HS-5 (cell line): ENCODE measurements around the gene SIK3.
"Not testable (repeated sequence)": the region's sequence is repeated elsewhere in the genome, so short reads cannot be mapped to it uniquely, and the experiment has no call there.

Experiments used
- DNase-seq: peaks from one replicate; pipeline ENCODE4 v3.0.0-alpha.2; 2012; ENCODE audit warnings: low read depth

SIK3 gene

DNA sequence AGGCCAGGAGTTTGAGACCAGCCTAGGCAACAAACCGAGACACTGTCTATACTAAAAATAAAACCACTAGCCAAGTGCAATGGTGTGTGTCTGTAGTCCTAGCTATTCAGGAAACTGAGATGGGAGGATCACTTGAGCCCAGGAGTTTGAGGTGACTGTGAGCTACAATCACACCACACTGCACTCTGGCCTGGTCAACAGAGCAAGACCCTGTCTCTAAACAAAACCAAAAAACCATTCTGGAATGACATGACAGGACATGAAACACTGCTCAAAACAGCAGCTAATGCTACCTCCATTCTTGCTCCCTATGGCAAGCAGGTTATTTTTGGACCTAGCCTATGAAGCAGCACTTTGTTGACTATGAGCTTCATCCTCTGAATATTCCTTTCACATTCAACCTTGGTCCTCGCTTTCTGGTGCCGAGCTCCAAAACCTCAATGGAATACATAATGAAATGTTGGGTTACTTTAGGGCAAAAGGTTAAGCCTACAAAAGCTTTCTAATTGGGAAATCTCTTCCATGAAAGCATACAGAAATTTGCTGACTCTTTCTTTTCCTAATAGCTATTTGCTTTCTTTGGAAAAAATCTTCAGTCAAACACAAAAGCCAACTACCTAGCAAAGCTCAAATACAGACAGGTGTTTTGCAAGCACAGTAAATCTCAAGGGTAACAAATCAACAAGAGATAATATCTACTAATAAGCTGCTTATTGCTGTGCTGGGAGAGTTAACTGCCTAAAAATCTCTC is 21.1 kb downstream of the SIK3 start:
- DNase-seq: no peak

DNA sequence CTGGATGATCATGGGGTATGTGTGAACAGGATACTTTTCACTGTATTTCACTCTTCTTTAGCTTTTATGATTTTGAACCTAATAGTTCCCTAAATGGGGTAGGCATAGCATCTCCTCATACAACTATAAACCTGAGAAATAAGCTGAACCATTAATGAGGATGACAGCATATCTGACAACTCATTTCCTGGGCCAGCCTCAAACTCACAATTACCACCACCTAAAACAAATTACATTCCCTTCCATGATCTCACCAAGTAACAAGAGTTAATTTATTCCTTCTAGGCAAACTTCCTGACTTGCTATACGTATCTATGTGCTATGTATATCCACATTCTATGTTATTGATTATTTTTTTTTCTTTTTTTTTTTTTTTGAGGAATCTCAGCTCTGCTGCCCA is 23.0 kb downstream of the SIK3 start:
- no peak for DNase-seq

DNA sequence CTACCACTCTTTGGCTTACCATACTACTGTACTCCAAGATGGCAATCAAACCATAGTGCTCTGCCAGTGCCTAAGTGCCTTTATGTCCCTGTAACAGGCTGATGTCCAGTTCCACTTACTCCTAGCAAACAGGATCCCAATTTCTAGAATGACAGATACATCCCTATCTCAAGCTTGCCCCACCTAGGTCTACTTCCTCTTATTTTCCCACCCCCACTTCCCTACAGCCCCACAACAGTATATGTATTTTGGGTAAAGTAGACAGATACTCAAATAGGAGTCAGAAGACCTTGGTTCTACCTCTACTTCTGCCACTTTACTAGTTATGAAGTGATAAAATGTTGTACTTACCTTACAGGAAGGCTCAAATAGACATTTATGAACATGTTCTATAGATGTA is 24.1 kb downstream of the SIK3 start:
- no peak for DNase-seq

DNA sequence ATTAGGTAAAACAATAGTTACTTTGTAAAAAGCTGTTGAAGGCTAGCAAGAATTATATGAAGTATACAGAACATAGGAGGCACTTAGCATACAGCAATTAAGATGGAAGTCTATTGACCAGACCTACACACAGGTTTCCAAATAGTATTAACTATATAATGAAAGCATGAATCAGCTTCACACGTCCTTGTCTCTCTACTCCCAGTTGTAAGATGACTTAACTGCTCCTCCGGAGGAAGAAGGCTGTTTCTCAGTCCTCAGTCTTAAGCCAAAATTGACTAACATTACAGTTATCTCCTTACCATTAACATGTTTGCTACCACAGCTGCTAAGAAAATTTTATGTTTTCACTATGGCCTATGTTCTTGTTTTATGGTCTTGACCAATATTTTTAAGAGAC is 24.7 kb downstream of the SIK3 start:
- no peak for DNase-seq

DNA sequence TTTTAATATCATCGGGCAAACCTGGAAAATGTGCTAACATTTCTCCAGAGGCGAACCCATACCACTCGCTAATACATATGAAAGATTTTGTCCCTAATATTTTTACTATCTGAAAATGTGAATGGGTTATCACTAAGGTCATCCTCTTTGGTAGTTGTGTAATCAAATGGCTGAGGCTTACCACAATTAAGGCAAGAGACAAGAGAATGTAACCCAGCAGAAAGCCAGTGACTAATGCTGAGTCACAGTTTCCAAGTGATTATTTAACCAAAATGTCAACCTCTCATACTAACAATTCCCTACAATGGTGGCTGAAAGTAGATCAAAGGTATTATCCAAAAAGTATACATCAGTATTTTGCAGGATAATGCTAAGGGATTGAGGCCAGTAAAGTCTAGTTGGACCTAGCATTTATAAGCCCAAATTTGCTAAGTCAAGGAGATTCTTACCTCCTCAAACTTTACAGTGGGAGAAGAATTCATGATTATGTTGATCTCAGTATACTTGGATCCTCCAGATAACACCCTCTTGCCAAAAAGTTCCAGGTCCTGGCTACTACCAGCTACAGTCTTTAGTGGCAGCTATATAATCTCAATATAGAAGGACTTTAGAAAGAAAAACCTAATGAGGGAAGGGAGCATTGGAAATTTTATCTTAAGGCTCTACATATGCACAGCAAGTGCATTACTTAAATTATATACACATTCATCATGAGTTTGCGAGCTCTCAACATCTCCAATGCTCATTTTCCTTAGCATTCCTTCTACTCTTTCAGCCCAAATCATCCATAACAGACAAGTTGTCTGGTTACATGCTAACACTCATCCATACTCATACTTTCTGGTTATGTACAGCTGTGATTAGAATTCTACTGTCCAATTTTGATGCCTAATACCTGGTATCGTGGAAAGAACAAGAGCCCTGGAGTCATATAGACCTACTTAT is 25.4 kb downstream of the SIK3 start:
- peak; percentile 92 for DNase-seq

DNA sequence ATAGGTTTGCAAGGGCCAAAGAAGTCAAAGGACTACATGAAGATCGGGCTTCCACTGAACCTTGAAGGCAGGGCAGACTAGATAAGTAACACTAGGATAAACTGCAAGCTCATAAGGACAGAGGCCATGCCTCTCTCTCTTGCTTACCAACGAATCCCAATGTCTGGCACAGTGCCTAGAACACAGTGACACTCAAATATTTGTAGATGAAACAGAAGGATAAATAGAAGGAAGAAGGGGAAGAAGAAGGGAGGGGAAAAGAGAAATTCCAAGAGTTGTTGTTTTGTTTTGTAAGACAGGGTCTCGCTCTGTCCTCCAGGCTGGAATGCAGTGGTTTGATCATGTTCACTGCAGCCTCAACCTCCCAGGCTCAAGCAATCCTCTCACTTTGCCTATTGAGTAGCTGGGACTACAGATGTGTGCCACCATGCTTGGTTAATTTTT is 26.9 kb downstream of the SIK3 start:
- DNase-seq: no peak

DNA sequence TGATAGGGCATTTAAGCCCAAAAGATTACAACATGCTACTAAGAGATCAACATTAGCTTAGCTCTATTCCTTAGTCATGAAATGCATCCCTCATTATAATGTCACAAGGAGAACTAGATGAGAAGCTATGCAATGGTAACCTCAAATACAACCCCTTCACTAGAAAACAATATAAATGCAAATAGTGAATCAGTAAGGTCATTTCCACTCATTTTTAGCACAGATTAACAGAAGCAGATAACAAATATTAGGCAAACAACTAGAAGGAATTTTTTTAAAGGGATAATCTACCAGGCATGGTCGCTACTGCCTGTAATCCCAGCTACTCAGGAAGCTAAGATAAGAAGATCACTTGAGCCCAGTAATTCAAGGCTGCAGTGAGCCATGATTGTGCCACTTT is 28.2 kb downstream of the SIK3 start:
- DNase-seq: no peak

DNA sequence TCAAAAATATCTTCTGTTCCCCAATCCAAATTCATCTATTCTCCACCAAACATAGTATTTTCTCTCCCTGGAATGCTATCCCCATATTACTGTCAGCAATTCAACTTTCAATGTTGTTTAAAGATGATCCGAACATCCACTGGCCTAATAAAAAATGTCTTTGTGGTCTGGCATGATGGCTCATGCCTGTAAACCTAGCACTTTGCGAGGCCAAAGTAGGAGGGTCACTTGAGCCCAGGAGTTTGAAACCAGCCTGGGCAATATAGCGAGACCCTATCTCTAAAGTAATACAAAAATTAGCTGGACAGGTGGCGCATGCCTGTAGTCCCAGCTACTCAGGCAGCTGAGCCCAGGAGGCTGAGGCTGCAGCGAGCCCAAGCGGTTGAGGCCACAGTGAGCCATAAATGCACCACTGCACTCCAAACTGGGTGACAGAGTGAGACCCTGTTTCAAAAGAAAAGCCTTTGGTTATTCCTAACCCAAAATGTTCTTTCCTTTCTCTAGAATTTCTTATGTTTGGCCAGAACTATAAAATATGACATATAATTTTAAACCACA is 29.8 kb downstream of the SIK3 start:
- no peak for DNase-seq

DNA sequence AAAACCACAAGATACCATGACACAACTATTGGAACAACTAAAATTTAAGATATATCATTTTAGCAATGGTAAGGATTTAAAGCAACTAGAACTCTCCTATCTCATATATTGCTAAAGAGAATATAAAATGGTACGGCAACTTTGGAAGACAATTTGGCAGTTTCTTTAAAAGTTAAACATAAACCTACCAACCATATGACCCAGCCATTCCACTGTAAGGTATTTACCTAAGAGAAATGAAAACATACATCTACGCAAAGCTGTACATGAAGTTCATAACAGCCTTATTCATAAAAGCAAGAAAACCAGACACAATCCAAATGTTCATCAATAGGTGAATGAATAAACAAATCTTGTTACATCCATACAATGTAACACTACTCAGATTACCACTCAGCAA is 31.3 kb downstream of the SIK3 start:
- no peak for DNase-seq

DNA sequence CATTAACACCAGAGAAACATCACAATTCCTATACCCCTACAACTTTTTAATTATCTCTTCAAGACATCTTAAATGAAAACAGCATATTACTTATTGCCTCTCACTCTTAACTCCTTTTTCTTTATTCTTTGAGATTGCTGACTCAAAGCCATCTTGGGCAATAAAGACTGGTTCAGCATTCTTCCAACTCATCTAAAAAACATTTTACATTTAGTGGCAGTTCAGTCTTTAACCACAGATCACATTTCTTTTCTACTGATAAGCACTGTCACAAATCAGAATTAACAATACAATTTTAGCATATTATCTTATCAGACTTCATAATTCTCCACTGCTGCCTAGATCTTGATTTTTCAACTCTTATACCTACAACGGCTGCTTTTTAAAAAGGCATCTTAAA is 34.0 kb downstream of the SIK3 start:
- DNase-seq: peak; percentile 51

DNA sequence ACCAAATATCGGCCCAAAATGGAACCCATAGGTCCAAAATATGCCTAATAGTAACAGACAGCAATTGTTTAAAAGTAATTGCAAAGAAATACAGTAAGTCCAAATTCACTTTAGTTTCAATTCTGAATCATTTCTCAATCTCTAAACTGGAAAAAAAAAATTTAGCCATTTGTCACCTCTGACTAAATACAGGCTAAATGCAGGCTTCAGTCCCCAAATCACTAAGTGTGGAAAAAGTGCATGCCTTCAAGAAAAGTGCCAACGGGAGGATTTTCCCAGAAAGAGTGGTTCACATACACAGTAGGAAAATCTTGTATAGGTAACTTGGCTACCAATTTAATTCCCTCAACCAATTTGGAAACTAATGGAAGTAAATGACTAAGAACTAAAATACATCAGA is 35.7 kb downstream of the SIK3 start:
- no peak for DNase-seq

DNA sequence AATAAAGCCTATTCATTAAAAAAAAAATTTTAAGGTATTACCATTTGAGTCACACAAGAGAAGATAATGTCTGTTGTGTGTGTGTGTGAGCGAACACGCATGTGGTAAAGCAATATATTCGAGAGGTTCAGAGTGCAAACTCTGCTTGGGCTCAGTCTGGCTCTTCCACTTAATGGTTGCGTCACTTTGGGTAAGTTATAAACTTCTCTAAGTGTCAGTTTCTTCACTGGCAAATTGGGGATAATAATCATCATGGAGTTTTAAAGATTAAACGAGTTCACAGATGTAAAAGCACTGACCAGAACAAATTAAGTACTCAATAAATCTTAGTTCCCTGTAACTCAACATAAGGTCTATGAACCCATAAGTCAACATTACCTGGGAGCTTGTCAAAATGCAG is 37.0 kb downstream of the SIK3 start:
- no peak for DNase-seq

DNA sequence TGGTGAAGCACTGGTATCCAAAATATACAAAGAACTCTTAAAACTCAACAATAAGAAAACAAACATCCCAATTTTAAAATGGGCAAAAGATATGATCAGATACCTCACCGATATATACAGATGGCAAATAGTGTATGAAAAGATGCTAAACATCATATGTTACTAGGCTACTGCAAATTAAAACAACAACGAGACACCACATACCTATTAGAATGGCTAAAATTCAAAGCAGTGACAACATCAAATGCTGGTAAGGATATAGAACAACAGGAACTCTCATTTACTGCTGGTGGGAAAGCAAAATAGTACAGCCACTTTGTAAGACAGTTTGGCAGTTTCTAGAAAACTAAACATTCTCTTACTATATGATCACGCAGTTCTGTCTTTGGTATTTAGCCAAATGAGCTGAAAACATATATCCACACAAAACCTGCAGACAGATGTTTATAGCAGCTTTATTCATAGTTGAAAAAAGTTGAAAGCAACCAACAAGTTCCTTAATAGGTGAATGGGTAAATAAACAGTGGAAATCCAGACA is 38.5 kb downstream of the SIK3 start:
- no peak for DNase-seq

DNA sequence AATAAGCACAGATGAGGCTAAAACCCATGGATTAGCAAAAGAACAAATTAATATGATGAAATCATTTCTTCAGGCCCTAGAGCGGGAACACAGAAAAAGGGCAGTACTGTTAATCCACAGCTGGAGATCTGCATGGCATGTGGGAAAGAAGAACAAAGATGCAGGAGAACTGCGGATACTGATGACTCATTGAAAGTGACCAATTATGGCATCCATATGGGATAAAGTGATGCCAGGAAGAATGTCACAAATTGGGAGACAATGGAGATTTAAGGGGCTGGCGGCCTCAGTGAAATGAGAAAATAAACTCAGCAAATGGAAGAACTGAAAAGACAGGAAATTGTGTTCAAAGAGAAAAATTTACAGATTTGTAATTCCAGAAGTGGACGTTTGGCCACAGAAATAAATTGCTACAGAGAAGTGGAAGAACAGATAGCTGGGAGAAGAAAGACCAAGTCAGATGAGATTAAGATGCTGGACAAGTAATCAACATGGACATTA is 39.4 kb downstream of the SIK3 start:
- no peak for DNase-seq

DNA sequence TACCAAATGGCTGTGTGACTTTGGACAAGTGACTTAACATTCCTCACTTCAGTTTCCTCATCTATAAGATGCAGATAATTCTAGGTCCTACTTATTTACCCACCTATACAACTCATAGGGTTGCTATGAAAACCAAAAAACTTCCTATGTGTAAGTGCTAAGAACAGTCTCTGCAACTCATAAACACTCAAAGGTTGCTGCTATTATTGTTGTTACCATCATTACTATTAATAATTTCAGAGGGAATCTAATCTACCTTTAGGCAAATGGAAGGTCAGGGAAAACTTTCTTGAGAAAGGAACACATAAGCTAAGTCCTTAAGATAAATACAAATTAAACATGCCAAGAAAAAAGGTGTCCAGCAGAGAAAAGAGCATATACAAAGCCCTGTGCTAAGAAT is 40.5 kb downstream of the SIK3 start:
- no peak for DNase-seq

DNA sequence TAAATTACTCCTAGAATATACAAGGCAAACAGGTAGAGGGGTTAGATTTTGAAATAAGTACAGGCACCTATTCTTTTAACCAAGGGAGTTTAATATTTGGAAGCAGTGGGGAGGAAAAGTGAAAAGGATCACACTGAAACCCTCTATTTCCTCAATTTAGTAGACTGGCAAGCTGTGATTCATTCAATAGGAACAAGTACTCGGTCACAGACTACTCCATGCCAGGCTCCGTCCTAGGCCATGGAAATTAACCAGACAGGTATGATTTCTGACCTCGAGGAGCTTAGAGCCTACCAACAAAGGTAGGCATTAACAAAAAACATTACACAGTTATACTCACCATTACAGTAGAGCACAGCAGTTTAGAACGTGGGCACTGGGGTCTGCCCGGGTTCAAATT is 40.9 kb downstream of the SIK3 start:
- DNase-seq: no peak

DNA sequence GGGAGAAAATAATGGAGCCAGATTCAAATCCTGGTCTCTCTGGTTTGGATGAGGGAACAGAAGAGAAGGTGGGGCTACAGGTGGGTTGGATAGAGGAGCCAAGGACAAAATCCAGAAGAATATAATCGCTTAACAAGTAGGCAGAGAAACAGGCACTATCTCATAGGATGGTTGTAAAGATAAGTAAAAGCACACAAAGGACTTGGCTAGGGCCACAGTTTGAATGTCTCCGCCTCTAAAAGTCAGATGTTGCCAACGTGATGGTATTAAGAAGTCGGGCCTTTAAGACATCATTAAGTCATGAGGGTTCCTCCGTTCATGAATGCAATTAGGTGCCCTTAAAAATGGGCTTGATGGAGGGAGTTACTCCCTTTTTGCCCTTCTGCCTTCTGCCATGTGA is 42.8 kb downstream of the SIK3 start:
- DNase-seq: no peak

DNA sequence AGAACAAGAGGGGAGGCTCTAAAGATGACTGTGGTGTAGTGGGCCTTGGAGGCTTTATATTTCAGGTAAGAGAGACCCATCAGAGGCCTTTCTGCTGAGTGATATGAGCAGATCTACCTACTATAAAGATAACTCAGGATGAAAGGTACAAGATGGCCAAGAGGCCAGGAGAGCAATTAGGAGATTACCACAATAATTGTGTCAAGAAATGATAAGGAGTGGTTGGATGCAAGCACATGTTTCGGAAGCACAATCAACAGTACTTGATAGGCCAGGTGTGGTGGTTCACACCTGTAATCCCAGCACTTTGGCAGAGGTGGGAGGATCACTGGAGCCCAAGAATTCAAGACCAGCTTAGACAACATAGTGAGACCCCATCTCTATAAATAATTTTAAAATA is 43.8 kb downstream of the SIK3 start:
- DNase-seq: no peak

DNA sequence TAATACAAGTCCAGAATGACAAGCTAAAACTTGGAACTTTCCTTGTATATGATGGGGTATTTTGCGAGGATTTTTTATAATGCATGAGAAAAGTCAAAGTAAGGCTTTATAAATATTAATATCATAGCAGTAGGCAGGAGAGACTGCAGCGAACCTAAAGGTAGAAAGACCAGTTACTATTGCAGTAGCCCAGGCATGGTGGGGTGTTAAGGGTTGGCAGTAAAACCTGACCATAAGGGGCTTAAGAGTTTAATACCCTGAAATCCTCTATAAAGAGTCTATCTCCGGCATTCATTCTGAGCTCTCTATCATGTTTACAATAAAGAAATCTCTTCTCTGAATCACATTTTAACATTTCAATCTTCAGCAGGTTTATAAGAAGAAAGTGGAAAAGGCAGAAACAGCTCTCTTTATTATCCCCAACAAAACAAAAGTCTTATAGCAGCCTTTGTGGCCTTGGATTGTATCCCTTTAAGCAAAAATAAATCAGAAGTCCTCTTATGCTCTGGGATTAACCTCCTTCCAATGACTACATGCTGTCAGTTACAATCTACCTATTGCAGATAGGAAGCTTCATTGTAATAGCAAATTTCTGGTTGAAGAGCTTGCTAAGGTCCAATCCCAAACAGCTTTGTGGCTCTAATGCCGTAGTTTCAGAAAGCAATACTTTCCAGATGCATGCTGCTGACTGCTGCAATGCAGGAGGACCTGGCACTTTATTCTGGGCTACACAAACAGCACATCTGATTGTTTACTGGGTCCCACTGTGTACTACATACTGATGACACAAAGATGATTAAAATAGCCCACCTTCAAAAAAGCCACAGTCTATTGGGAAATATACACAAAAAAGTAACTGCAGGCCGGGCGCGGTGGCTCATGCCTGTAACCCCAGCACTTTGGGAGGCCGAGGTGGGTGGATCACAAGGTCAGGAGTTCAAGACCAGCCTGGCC is 45.8 kb downstream of the SIK3 start:
- no peak for DNase-seq

DNA sequence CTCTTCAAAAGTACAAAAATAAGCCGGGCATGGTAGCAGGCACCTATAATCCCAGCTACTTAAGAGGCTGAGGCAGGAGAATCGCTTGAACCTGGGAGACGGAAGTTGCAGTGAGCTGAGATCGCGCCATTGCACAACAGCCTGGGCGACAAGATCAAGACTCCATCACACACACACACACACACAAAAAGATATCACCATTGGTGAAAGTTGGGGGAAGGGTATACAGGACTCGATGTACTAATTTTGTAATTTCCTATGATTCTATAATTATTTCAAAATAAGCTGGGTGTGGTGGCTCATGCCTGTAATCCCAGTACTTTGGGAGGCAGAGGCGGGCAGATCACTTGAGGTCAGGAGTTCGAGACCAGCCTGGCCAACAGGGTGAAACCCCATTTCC is 48.1 kb downstream of the SIK3 start:
- DNase-seq: not testable (repeated sequence)

DNA sequence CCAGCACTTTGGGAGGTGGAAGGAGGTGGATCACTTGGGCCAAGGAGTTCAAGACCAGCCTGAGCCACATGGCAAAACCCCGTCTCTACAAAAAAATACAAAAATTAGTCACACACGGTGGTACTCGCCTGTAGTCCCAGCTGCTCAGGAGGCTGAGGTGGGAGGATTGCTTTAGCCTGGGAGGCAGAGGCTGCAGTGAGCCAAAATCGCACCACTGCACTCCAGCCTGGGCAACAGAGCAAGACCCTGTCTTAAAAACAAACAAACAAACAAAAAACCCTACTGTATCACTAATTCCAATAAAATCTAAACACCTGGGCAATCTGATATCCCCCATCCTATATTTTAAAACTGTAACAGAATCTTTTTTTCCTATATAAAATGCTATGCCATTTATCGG is 51.6 kb downstream of the SIK3 start:
- not testable (repeated sequence) for DNase-seq
